ENCODE data around the gene SLC16A7.
A peak's percentile ranks its signal among the peaks of the same experiment; 100 is the strongest.

Gene SLC16A7

DNA sequence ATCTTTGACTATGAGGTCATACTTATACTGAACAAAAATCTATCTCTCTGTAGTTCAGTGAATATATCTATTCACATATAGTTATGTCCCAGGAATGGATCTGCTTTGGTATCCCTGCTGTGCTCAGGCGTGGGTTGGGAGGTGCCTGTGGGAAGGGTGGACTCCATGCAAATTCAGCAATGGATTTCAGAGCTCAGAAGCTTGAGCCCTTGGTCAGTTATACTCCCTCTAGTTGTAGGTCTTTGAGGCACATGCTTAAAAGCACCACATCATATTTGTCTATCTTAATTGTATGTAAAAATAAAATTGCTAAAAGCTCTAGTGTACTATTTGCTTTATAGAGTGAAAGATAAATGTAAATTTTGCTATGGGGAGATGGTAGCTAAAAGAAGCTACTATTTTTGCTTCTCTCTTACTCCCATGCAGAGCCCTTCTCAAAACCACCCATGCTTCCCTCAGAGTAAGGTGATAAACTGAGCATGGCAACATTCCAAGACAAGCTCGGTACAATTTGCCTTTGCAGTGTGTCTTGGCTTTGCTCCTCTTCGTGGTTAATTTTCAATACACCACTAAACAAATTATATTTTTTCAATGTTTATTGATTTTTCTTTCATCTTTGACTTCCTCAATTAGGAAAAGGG is 54.9 kb downstream of the SLC16A7 start:
- no peak for DNase-seq
- Histone ChIP-seq H2AK5ac (ENCODE audit: low read length) (no peak overlapping the region), H2BK5ac (ENCODE audit: low read depth, low read length, poor library complexity) (no peak overlapping the region), H3K4me3 (ENCODE audit: low read depth, low read length) (no peak overlapping the region), H2AFZ (ENCODE audit: insufficient read depth, low read length, poor library complexity) (no peak overlapping the region), H3K79me2 (ENCODE audit: control insufficient read depth, insufficient read depth, low read length, poor library complexity) (no peaks in the 10 kb centered on the region), H3K9ac (ENCODE audit: low read length) (no peak overlapping the region), H2BK120ac (ENCODE audit: insufficient read depth, low read length, poor library complexity) (no peak overlapping the region), H3K18ac (ENCODE audit: low read length) (no peak overlapping the region), H2BK12ac (ENCODE audit: low read length) (no peak overlapping the region), H4K12ac (ENCODE audit: low read depth, low read length) (no peak overlapping the region), H3K27ac (ENCODE audit: low read depth, low read length) (no peak overlapping the region), H3K23ac (ENCODE audit: low read length) (no peak overlapping the region), H3K4ac (ENCODE audit: low read depth, low read length) (no peak overlapping the region), H3K9me3 (ENCODE audit: insufficient read depth, low read depth, low read length) (no peaks in the 10 kb centered on the region), H4K8ac (ENCODE audit: low read depth, low read length) (no peak overlapping the region), H4K91ac (ENCODE audit: low read depth, low read length) (no peak overlapping the region), H3K79me1 (ENCODE audit: low read length) (no peaks in the 10 kb centered on the region), H3K36me3 (ENCODE audit: control insufficient read depth in 1 of 2, insufficient read depth in 2 of 2, low read length in 2 of 2) (no peaks in the 10 kb centered on the region), H3K14ac (ENCODE audit: low read length) (no peak overlapping the region), H3K4me1 (ENCODE audit: control insufficient read depth in 1 of 2, insufficient read depth in 2 of 2, low read length in 2 of 2) (no peaks in the 10 kb centered on the region), H3K27me3 (ENCODE audit: insufficient read depth, low read length) (no peaks in the 10 kb centered on the region), H3K4me2 (ENCODE audit: low read length) (no peak overlapping the region)
- no CpG with 5 or more reads among the region's 3 CpGs for WGBS (ENCODE audit: extremely low coverage, insufficient coverage, insufficient read length)

DNA sequence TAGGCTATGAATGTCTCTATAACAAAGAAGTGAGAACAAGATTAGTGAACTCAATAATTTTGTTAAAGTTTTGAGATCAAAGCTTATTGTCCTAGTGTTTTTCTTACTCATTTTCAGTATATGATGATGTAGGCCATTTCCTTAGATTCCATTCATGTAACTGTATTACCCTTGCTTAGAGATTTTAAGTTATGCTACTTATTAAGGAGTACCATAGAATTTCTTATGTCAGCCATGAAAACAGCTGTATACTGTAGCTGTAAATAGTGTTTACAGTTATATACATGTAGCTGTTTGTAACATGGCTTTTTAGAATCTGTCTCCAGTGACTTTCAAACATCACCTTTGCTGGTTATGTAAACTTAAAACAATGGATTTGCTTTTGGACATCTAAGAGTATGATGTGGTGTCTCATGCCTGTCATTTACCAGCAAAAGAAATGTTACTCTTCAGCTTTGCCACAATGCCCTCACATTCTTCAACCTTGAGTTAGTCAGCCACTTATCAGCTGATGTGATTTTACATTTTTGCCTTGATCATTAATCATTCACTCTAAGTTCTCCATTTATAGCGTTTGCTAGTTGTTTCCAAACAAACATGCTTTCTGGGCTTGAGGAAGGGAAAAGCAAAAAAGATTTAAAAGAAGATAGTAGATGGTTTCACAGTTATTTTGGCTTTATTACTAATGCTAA is 55.5 kb downstream of the SLC16A7 start:
- Histone ChIP-seq H2BK120ac (ENCODE audit: insufficient read depth, low read length, poor library complexity) (no peak overlapping the region), H2BK5ac (ENCODE audit: low read depth, low read length, poor library complexity) (no peak overlapping the region), H3K79me2 (ENCODE audit: control insufficient read depth, insufficient read depth, low read length, poor library complexity) (no peaks in the 10 kb centered on the region), H2BK12ac (ENCODE audit: low read length) (no peak overlapping the region), H3K4ac (ENCODE audit: low read depth, low read length) (no peak overlapping the region), H4K91ac (ENCODE audit: low read depth, low read length) (no peak overlapping the region), H2AK5ac (ENCODE audit: low read length) (no peak overlapping the region), H3K14ac (ENCODE audit: low read length) (no peak overlapping the region), H3K4me2 (ENCODE audit: low read length) (no peak overlapping the region), H4K12ac (ENCODE audit: low read depth, low read length) (no peak overlapping the region), H3K4me3 (ENCODE audit: low read depth, low read length) (no peak overlapping the region), H3K27me3 (ENCODE audit: insufficient read depth, low read length) (no peaks in the 10 kb centered on the region), H2AFZ (ENCODE audit: insufficient read depth, low read length, poor library complexity) (no peak overlapping the region), H3K18ac (ENCODE audit: low read length) (no peak overlapping the region), H4K8ac (ENCODE audit: low read depth, low read length) (no peak overlapping the region), H3K9me3 (ENCODE audit: insufficient read depth, low read depth, low read length) (no peaks in the 10 kb centered on the region), H3K9ac (ENCODE audit: low read length) (no peak overlapping the region), H3K4me1 (ENCODE audit: control insufficient read depth in 1 of 2, insufficient read depth in 2 of 2, low read length in 2 of 2) (no peaks in the 10 kb centered on the region), H3K79me1 (ENCODE audit: low read length) (no peaks in the 10 kb centered on the region), H3K23ac (ENCODE audit: low read length) (no peak overlapping the region), H3K36me3 (ENCODE audit: control insufficient read depth in 1 of 2, insufficient read depth in 2 of 2, low read length in 2 of 2) (no peaks in the 10 kb centered on the region), H3K27ac (ENCODE audit: low read depth, low read length) (no peak overlapping the region)
- DNase-seq, result peak; percentile 33 to 83
- no CpG with 5 or more reads among the region's 1 CpG for WGBS (ENCODE audit: extremely low coverage, insufficient coverage, insufficient read length)

DNA sequence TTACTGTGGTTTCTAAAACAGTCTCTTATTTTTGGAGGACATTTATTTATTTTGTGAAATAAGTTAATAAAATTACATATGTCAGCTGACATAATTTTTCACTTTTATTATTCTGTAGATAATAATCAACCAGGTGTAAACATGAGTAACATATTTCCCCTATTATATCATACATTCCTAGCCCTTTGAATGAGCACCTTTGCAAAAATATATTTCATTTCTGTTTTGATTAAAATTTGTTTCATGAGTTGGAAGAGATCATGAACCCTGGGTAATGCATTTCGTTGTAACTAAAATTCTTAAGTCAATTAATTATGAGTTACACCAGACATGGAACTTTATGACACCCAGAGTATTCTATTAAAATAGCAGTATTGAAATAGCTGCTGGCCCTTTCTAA is 56.3 kb downstream of the SLC16A7 start:
- Histone ChIP-seq H2AFZ (ENCODE audit: insufficient read depth, low read length, poor library complexity) (no peak overlapping the region), H3K4ac (ENCODE audit: low read depth, low read length) (no peak overlapping the region), H3K4me2 (ENCODE audit: low read length) (no peak overlapping the region), H3K4me3 (ENCODE audit: low read depth, low read length) (no peak overlapping the region), H4K8ac (ENCODE audit: low read depth, low read length) (no peak overlapping the region), H3K9ac (ENCODE audit: low read length) (no peak overlapping the region), H3K14ac (ENCODE audit: low read length) (no peak overlapping the region), H2BK5ac (ENCODE audit: low read depth, low read length, poor library complexity) (no peak overlapping the region), H3K18ac (ENCODE audit: low read length) (no peak overlapping the region), H3K79me1 (ENCODE audit: low read length) (no peaks in the 10 kb centered on the region), H2AK5ac (ENCODE audit: low read length) (no peak overlapping the region), H3K9me3 (ENCODE audit: insufficient read depth, low read depth, low read length) (no peaks in the 10 kb centered on the region), H3K27me3 (ENCODE audit: insufficient read depth, low read length) (no peaks in the 10 kb centered on the region), H3K27ac (ENCODE audit: low read depth, low read length) (no peak overlapping the region), H2BK12ac (ENCODE audit: low read length) (no peak overlapping the region), H2BK120ac (ENCODE audit: insufficient read depth, low read length, poor library complexity) (no peak overlapping the region), H3K36me3 (ENCODE audit: control insufficient read depth in 1 of 2, insufficient read depth in 2 of 2, low read length in 2 of 2) (no peaks in the 10 kb centered on the region), H3K23ac (ENCODE audit: low read length) (no peak overlapping the region), H3K4me1 (ENCODE audit: control insufficient read depth in 1 of 2, insufficient read depth in 2 of 2, low read length in 2 of 2) (no peaks in the 10 kb centered on the region), H3K79me2 (ENCODE audit: control insufficient read depth, insufficient read depth, low read length, poor library complexity) (no peaks in the 10 kb centered on the region), H4K12ac (ENCODE audit: low read depth, low read length) (no peak overlapping the region), H4K91ac (ENCODE audit: low read depth, low read length) (no peak overlapping the region)
- WGBS (ENCODE audit: extremely low coverage, insufficient coverage, insufficient read length), result no CpG with 5 or more reads among the region's 1 CpG
- peak in 1 of 2 donors; percentile 19 for DNase-seq

DNA sequence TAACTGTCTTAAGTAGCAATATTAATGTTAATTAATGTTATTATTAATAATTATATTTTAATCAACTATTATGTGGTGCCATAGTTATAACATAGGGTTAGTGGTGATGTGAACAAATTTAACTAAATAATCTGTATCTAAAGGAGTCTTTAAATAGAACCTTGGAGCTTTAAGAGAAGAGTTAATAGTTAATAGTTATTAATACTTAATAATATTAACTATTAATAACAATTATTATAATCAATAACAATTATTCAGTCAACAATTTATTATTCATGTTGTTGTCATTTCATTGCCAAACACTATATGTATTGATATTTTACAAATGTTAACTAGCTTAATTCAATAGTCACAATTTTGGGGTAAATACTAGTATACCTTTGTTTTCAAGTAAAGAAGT is 58.2 kb downstream of the SLC16A7 start:
- Histone ChIP-seq H4K91ac (ENCODE audit: low read depth, low read length) (no peak overlapping the region), H2BK5ac (ENCODE audit: low read depth, low read length, poor library complexity) (no peak overlapping the region), H2AFZ (ENCODE audit: insufficient read depth, low read length, poor library complexity) (no peak overlapping the region), H4K12ac (ENCODE audit: low read depth, low read length) (no peak overlapping the region), H3K4ac (ENCODE audit: low read depth, low read length) (no peak overlapping the region), H3K4me2 (ENCODE audit: low read length) (no peak overlapping the region), H4K8ac (ENCODE audit: low read depth, low read length) (no peak overlapping the region), H2BK12ac (ENCODE audit: low read length) (no peak overlapping the region), H3K79me2 (ENCODE audit: control insufficient read depth, insufficient read depth, low read length, poor library complexity) (no peaks in the 10 kb centered on the region), H3K4me3 (ENCODE audit: low read depth, low read length) (no peak overlapping the region), H3K9me3 (ENCODE audit: insufficient read depth, low read depth, low read length) (no peaks in the 10 kb centered on the region), H3K36me3 (ENCODE audit: control insufficient read depth in 1 of 2, insufficient read depth in 2 of 2, low read length in 2 of 2) (no peaks in the 10 kb centered on the region), H3K4me1 (ENCODE audit: control insufficient read depth in 1 of 2, insufficient read depth in 2 of 2, low read length in 2 of 2) (no peaks in the 10 kb centered on the region), H2AK5ac (ENCODE audit: low read length) (no peak overlapping the region), H3K79me1 (ENCODE audit: low read length) (no peaks in the 10 kb centered on the region), H3K18ac (ENCODE audit: low read length) (no peak overlapping the region), H3K23ac (ENCODE audit: low read length) (no peak overlapping the region), H3K9ac (ENCODE audit: low read length) (no peak overlapping the region), H2BK120ac (ENCODE audit: insufficient read depth, low read length, poor library complexity) (no peak overlapping the region), H3K27me3 (ENCODE audit: insufficient read depth, low read length) (no peaks in the 10 kb centered on the region), H3K27ac (ENCODE audit: low read depth, low read length) (no peak overlapping the region), H3K14ac (ENCODE audit: low read length) (no peak overlapping the region)
- DNase-seq, result no peak
